ENCODE data around the gene ANKRD31.
"Not testable (repeated sequence)": the region's sequence is repeated elsewhere in the genome, so short reads cannot be mapped to it uniquely, and the experiment has no call there.

ANKRD31 gene

DNA sequence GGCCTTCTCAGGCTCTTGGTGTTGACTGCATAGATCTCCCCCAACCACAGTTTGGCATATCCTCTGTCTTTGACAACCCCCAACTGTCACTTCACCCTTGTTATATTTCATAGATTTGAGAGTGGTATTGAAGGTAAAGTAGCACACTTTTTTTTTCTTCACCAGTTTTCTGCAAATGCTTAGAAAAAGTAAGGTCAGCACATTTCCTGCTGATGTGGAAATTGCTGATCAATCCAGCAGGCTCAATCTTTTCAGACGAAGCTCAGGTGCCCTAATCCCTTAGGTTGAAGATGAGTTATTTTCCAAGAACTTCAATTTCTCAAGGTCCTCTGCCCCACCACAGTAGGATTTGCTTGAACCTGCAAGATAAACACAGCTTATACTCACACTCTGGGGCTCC is 38.5 kb upstream of the ANKRD31 start:
- H3K27ac ChIP-seq: peak overlapping the region; percentile 37; the same call in 1 of the 2 replicates
- TF ChIP-seq CTCF (conservative IDR thresholded peaks at IDR 0.05): no peak

DNA sequence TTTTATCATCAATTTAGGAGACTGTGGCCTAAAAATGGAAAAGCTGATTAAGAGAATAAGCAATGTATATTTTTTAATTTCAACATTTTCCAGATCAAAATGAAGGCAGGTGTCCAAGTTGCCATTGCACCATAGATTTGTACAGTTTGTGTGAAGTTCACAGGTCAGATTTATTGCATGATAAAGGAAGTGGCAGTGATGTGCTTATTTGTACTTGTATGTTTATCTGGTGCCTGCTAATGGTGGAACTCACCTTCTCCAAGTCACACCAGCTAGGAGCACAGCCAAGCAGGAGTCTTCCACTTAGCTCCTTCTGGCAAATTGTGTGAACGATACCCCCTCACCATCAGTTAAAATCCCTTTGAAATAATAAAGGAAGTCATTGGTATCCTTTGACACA is 37.8 kb upstream of the ANKRD31 start:
- peak overlapping the region; percentile 37; the same call in 1 of the 2 replicates for H3K27ac ChIP-seq
- TF ChIP-seq CTCF (conservative IDR thresholded peaks at IDR 0.05): no peak

GRCh38 chr5:75270605-75271004 is 33.9 kb upstream of the ANKRD31 start:
- not testable (repeated sequence) for H3K27ac ChIP-seq

DNA sequence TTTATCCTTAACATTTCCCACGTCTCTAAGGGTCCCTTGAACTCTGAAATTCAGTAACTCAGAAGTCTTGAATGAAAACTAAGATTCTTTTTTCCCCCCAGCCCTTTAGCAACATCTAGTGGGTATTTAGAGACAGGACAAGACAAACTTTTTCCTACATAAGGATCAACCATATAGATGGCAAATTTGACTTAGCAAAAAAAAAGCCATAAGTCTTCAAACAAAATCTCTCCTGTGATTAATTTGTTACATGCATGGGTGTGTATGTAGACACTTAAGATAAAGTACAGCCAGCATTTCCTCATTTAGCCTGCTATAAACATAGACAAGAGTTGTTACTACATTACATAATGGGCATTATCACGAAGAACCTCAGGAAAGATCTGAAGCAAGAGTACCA is 29.1 kb upstream of the ANKRD31 start:
- no peak overlapping the region for H3K27ac ChIP-seq
- peak; percentile 86 for TF ChIP-seq CTCF (conservative IDR thresholded peaks at IDR 0.05)

DNA sequence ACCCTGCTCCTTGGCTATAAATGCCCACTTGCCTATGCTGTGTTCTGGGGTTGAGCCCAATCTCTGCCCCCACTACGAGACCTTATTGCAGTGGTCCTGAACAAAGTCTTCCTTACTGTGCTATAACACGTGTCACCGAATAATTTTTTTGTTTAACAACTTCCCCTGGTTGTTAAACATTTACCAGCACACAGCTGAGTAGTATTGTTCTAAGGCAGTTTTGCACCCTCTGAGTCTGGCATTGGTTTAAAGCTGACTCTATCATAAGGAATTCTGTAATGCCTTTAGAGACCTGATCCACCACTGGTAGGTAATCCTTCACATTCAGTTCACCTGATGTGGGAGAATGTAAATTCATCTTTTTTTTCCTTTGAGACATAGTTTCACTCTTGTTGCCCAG is 25.6 kb upstream of the ANKRD31 start:
- TF ChIP-seq CTCF (conservative IDR thresholded peaks at IDR 0.05): no peak
- H3K27ac ChIP-seq: no peak overlapping the region

DNA sequence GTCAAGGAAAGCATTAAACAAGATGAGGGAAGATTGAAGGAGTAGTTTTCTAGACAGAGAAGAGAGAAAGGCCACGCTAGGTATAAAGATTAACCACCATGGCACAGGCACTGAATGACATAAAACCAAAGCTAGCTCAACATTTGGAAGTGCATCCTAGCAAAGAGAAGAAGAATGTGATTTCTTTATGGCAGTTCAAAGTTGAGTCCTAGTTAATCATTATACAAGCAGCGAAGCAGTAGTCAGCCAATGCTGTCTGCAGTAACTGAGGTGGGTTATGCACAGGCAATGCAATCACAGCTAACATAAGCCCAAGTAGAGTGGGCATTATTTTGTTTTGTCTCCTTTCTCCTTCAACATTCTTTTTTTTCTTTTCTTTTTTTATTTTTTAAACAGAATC is 24.0 kb upstream of the ANKRD31 start:
- no peak for TF ChIP-seq CTCF (conservative IDR thresholded peaks at IDR 0.05)
- no peak overlapping the region for H3K27ac ChIP-seq

- H3K27ac ChIP-seq: not testable (repeated sequence)
These were observed 13.8 kb upstream of the ANKRD31 start for GRCh38 chr5:75250452-75250851.

- no peak overlapping the region for H3K27ac ChIP-seq
- TF ChIP-seq CTCF (conservative IDR thresholded peaks at IDR 0.05): no peak
These were observed 8.3 kb upstream of the ANKRD31 start for GRCh38 chr5:75245023-75245422.

DNA sequence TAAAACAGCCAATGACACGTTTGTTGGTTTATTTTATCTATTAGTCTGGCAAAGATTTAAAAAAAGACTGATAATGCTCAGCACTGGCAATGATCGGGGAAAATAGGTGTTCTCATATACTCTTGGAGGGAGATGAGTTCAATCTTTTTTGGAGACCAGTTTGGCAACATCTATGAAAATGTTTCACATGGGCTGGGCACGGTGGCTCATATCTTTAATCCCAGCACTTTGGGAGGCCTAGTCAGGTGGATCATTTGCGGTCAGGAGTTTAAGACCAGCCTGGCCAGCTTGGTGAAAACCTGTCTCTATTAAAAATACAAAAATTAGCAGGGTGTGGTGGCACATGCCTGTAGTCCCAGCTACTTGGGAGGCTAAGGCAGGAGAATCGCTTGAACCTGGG is 6.8 kb upstream of the ANKRD31 start:
- no peak for TF ChIP-seq CTCF (conservative IDR thresholded peaks at IDR 0.05)
- peak overlapping the region; percentile 16; the same call in 1 of the 2 replicates for H3K27ac ChIP-seq

Data from VCaP (cell line).